Ammon's horn (tissue), 1 donor: Measurements from ENCODE around the gene RECK.
"Not testable (repeated sequence)": the region's sequence is repeated elsewhere in the genome, so short reads cannot be mapped to it uniquely, and the experiment has no call there.

Source experiments
- DNase-seq: peaks from one replicate; pipeline ENCODE4 v3.0.0-alpha.2; 2016; ENCODE audit warnings: low spot score

RECK gene

GRCh38 chr9:36118201-36118600 lies 81.5 kb downstream of the RECK start:
- DNase-seq: no peak

GRCh38 chr9:36118706-36119105 lies 82.0 kb downstream of the RECK start:
- no peak for DNase-seq

- no peak for DNase-seq
Observed at GRCh38 chr9:36119476-36119875, 82.8 kb downstream of the RECK start.

DNA sequence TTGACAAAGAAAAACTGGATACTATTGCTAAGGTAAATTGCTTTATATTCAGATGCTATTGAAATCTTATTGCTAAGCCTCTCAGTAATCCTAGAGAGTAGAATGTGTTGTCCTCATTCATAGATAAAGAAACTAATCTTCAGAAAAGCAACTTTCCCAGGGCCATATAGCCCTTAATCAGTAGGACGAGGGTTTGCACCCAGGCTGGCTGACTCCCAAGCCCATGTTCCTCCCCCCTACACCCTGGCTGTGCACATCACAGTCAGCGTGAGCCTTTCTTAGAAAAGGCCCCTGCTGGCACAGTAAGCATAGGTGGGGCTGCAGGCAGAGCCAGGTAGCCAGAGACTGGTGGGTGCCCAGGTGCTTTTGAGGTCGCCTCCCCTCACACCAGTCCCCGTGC lies 84.0 kb downstream of the RECK start:
- DNase-seq: no peak

DNA sequence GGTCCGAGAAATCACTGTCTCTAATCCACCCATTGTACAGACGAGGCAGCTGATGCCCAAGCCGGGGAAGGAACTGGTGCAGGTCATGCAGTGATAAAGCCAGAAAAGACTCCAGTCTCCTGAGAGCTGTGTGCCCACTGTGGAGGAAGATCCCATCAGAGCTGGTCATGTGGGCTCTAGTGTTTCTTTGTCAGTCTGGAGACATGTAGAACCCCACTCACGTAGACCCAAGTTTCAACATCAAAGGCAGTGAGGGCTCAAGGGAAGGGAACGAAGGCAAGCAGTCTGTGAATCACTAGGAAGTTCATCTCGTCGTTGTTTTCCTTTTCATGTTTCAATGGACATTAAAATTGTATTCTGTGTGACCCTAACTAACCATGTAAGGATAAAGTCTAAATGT lies 85.3 kb downstream of the RECK start:
- no peak for DNase-seq

GRCh38 chr9:36123515-36123914 lies 86.8 kb downstream of the RECK start:
- no peak for DNase-seq

GRCh38 chr9:36125062-36125855 lies 88.5 kb downstream of the RECK start:
- DNase-seq: no peak

GRCh38 chr9:36126016-36126730 lies 89.5 kb downstream of the RECK start:
- DNase-seq: no peak

DNA sequence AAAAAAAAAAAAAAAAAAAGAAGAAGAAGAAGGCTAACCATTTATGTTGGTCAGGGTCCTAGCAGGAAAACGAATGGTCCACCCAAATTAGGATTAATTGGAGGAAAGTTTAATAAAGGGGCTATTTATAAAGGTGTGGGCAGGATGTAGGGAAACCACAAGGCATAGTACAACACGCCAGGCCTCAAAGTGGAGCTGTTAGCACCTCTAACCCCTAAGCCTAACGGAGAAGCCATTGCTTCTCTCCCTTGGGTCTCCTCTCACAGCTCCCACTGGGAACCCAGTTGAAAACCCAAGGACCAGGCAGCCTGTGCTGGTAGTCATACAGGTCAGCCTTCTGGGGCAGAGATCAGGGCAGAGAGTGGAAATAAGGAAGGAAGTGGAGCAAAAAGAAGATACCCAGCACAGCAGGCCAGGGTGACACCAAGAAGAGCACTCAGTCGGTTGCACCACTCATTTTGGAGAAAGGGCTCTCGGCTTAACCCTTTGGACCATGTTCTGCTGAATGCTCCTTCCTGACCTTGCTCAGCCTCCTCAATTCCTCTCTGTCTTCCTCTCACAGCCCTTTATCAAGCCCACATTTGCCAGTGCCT lies 91.0 kb downstream of the RECK start:
- DNase-seq: no peak

DNA sequence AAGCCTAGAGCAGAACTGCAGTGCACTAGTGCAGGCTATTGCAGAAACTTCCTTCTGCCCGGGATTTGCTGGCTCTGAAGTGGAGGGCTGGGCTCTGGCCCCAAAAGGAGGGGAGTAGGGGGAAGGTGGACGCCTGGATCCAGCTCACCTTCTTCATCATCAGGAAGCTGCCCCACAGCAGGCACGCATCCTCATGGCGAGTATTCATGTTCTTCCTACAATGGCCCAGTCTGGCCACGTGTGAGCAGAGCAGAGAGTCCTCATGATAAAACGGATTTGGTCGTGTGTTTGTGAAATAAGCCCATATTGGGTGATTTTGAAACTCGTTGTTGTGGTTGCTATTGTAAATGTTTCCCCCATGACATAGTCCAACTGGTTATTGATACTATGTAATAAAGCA lies 91.6 kb downstream of the RECK start:
- no peak for DNase-seq

DNA sequence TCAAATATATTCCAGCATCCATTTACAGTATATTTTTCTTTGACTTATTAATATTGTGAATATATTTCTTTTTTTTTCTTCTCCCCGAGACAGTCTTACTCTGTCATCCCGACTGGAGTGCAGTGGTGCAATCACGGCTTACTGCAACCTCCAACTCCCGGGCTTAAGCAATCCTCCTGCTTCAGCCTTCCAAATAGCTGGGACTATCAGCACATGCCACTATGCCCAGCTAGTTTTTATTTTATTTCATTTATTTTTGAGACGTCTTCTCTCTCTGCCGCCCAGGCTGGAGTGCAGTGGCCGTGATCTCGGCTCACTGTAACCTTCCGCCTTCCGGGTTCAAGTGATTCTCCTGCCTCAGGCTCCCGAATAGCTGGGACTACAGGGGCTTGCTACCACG lies 92.4 kb downstream of the RECK start:
- DNase-seq: no peak

- not testable (repeated sequence) for DNase-seq
Observed at GRCh38 chr9:36131666-36132065, 95.0 kb downstream of the RECK start.

DNA sequence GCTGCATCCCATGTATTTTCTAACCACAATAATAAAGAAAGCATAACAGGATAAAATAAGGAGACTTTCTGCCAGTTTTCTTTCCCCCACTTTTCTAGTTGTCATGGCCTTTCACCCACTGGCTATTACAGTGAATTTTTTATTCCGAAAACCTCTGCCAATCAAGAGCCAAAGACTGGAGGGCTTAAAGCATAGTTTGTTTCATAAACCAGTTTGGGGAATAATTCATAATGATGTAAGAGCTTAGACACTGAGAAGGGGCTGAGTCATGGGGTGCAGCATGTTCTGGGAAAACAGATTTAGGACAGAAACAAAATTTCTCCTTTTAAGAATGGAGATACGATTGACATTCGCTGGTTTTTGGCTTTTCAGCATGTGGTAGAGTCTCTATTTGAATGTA lies 95.4 kb downstream of the RECK start:
- DNase-seq: no peak

- DNase-seq: no peak
Observed at GRCh38 chr9:36134761-36135505, 98.2 kb downstream of the RECK start.

DNA sequence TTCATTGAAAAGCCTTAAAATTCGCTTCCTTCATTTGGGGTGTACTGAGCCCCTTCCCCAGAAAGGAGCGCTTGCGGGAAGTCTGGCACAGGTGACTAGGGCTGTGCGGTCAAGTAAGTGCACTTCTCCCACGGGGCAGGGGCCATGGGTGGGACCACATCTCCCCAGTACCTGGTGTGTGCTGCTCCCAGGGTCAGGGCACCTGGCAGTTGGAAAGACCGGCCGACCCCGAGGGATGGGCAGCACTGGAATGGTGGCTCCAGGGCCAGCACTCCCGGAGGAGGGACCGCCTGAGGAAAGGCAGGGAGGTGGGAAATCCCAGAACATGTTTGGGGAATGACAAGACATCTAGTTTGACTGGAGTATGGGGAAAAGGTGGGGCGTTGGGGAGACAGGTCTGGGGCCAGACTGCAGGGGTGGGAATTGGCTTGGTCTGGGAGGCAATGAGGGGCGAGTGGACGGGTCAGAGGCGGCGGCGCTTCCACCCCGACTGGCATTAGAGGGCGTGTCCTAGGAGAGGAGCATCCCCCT lies 99.1 kb downstream of the RECK start:
- DNase-seq: no peak

DNA sequence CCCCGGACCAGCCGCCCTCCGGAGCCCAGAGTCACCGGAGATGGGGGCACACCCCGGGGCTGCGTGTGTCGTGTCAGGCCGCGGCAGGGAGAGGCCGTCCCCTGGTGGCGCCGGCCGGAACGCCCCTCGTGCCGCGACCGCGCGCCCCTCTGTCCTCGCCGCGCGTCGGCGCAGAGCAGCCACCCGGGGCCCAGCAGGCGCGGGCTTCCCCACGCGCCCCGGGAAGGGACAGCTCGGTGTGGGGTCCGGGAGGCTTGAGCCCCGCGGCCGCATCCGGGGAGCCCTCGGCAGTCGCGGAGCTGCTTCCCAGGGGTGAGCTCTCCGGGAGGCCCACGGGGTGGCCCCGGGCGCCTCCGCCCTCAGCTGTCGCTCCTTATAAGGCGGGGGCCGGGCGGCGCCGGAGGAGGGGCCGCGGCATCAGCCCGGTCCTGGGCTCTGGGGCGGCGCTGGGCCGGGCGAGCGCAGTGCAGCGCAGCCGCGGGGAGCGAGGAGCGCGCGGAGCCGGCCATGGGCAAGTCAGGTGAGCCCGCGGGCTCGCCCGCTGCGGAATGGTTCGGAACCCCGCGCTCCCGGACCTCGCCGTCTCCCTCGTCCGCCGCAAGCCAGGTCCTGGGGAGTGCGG lies 99.7 kb downstream of the RECK start, which contains the start of gene GLIPR2:
TSS of gene GLIPR2 (plus strand) at position 462 of the 622 bp plus-strand sequence. CDS start at position 508, 46 bp downstream.
- DNase-seq: peak; percentile 81

DNA sequence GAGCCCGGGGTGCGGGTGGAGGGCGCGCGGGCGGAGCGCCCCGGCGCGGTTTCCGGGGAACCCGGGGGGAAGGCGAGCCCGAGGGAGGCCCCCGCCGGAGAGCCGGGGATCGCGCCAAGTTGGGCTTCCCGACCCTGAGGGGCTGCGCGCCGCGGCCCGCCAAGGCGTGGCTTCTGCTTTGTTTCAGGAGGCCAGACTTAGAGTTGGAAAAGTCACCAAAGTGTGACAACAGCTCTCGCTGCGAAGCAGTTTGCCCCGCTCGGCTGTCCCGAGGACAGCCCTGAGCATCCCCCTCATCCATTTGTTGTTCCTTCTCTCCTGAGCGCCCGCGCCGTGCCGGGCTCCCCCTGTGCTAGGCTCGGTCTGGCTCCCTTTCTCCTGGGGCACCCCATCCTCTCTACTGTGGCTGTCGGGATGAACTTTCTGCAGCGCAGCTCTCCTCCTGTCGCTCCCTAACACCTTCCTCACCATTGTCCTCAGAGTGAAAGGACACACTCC lies 100.2 kb downstream of the RECK start:
- no peak for DNase-seq

GRCh38 chr9:36137392-36138004 lies 100.8 kb downstream of the RECK start:
- DNase-seq: no peak

DNA sequence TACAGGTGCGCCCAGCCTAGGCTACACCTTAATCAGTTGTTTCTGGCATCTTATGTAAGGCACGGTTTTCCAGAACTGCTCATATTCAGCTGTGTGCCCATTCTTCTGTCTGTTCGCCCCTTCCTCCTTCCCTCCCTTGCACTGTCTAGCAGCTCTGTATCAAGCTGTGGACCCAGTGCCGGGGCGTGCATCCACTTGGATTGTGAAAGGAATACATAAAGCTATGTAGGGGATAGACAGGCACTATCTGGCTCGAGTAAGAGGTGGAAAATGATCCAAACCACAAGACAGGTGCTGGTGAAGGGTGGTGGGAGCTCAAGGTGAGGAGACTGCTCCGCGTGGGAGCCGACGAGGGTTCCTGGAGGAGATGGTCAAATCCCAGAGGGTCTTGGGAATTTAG lies 101.8 kb downstream of the RECK start:
- DNase-seq: no peak

- no peak for DNase-seq
Observed at GRCh38 chr9:36138901-36139300, 102.2 kb downstream of the RECK start.
